GM12892 (cell line): ENCODE data around the gene PGF.

ENCODE experiments used
- DNase-seq: peaks from one replicate; pipeline ENCODE4 v3.0.0; 2011; ENCODE audit not compliant: insufficient read length
- FAIRE-seq: peaks from 2 replicates; lab custom pipeline; 2011; peaks lifted over from hg19 to GRCh38; lab: Jason Lieb, UNC
- POLR2A ChIP-seq: IDR thresholded peaks from 2 replicates; pipeline ENCODE4 v1.6.1; 2011; ENCODE audit warnings: low read depth, low read length, control low read depth
- POLR2AphosphoS5 ChIP-seq: IDR thresholded peaks from 2 replicates; pipeline ENCODE4 v1.6.1; 2011; ENCODE audit warnings: low read depth, low read length, control low read depth
- TAF1 ChIP-seq: IDR thresholded peaks from 2 replicates; pipeline ENCODE4 v1.6.1; 2011; ENCODE audit warnings: low read depth, mild to moderate bottlenecking, control low read depth, low read length, borderline replicate concordance

Gene PGF

GRCh38 chr14:74952697-74953484 is 2.5 kb downstream of the PGF start:
- no peak for FAIRE-seq

GRCh38 chr14:74952180-74952665 is 3.2 kb downstream of the PGF start:
- TF ChIP-seq POLR2AphosphoS5 (no peak), POLR2A (no peak), TAF1 (no peak)
- DNase-seq = no peak
- FAIRE-seq = no peak

More at GRCh38 chr14:74952697-74953484, 2.5 kb downstream of the PGF start:
- no peak for TF ChIP-seq POLR2AphosphoS5
- DNase-seq = no peak

- DNase-seq (no peak), FAIRE-seq (no peak)
- no peak for TF ChIP-seq POLR2A
- no peak for TF ChIP-seq POLR2AphosphoS5
- no peak for TF ChIP-seq TAF1
Observed at GRCh38 chr14:74951443-74952179, 3.8 kb downstream of the PGF start.

GRCh38 chr14:74950795-74951442 is 4.5 kb downstream of the PGF start:
- DNase-seq (no peak), FAIRE-seq (no peak)
- TF ChIP-seq POLR2AphosphoS5 (no peak), POLR2A (no peak), TAF1 (no peak)

GRCh38 chr14:74949859-74950573 is 5.4 kb downstream of the PGF start:
- TF ChIP-seq TAF1 (no peak), POLR2AphosphoS5 (no peak), POLR2A (no peak)
- DNase-seq = no peak
- FAIRE-seq = no peak

- no peak for DNase-seq
- FAIRE-seq = no peak
- TF ChIP-seq TAF1 = no peak
- TF ChIP-seq POLR2AphosphoS5 = no peak
- TF ChIP-seq POLR2A = no peak
Observed at GRCh38 chr14:74949191-74949601, 6.2 kb downstream of the PGF start.

- DNase-seq (no peak), FAIRE-seq (no peak)
- TF ChIP-seq TAF1 = no peak
- no peak for TF ChIP-seq POLR2A
- TF ChIP-seq POLR2AphosphoS5 = no peak
Observed at GRCh38 chr14:74948228-74949175, 6.9 kb downstream of the PGF start.

GRCh38 chr14:74947353-74948227 is 7.8 kb downstream of the PGF start:
- TF ChIP-seq POLR2A = no peak
- no peak for TF ChIP-seq POLR2AphosphoS5
- no peak for TF ChIP-seq TAF1
- DNase-seq = no peak
- FAIRE-seq = no peak

GRCh38 chr14:74946659-74947281 is 8.6 kb downstream of the PGF start:
- FAIRE-seq (no peak), DNase-seq (no peak)
- TF ChIP-seq POLR2AphosphoS5 (no peak), POLR2A (no peak), TAF1 (no peak)
